Stimulated activated CD8-positive, alpha-beta memory T cell treated with anti-CD3 and anti-CD28 coated beads, Interleukin-4, amount 100 ng/mL, for 1 hour (primary cell): ENCODE data around the gene ARHGAP15.
"Not testable (repeated sequence)": the region's sequence is repeated elsewhere in the genome, so short reads cannot be mapped to it uniquely, and the experiment has no call there.

ENCODE experiments used
- DNase-seq, 2 donors: peaks; one replicate each; pipeline ENCODE4 v3.0.0-alpha.2; 2020; ENCODE audit warnings: low read depth in 2 of 2, low spot score in 1 of 2

Gene ARHGAP15

DNA sequence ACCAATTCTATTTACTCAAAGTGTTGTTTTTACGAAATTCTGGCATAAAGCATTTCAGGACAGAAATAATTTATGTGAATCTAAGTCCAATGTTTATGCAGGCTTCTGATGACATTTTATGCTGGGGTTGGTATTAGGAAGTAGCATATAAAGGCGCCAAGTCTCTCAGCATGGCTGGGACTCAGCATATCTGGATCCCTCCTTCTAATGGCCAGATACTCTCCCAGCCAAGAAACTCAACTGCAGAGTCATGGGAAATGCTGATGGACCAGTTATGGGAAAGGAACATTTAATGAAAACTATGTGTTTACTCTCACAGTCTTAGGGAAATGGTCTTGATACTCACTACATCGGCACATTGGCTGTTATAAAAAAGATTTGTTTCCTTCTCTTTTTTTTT lies 392.2 kb downstream of the ARHGAP15 start:
- no peak for DNase-seq

DNA sequence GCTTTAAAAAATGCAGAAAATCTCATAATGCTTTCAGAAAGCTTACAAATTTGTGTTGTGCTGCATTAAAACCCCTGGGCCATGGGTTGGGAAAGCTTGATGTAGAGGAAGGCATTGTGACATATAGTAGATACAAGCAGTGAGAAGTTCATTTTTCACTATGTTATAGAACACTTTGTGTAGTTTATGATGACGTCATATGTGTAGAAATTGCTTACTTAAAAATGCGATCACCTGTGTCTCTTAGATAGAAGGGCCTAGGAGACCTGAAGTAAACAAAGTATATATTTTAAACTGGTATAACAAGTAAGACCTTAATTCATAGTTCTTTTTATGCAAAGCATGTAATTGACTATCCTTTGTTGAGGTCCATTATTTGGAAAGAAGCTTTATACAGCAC lies 393.5 kb downstream of the ARHGAP15 start:
- no peak for DNase-seq

DNA sequence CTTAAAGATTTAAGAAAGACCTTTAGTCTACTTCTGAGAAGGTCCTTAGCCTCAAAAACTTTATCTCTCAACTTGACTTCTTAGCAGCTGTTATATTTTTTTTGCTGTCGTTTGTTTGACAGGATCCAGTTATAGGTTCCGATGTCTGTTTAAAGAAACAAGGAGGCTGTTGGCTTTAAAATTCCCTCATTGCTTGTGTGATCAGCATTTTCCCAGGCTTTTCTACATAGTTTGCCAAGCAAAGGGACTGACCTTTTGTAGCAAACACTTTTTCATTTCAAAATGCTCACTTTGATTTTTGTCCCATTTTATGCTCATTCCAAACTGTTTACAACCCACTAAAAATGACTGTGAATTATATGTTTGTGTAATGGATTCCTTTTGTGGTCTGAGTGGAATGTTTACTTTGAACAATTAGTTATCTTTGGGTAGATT lies 394.9 kb downstream of the ARHGAP15 start:
- no peak for DNase-seq

DNA sequence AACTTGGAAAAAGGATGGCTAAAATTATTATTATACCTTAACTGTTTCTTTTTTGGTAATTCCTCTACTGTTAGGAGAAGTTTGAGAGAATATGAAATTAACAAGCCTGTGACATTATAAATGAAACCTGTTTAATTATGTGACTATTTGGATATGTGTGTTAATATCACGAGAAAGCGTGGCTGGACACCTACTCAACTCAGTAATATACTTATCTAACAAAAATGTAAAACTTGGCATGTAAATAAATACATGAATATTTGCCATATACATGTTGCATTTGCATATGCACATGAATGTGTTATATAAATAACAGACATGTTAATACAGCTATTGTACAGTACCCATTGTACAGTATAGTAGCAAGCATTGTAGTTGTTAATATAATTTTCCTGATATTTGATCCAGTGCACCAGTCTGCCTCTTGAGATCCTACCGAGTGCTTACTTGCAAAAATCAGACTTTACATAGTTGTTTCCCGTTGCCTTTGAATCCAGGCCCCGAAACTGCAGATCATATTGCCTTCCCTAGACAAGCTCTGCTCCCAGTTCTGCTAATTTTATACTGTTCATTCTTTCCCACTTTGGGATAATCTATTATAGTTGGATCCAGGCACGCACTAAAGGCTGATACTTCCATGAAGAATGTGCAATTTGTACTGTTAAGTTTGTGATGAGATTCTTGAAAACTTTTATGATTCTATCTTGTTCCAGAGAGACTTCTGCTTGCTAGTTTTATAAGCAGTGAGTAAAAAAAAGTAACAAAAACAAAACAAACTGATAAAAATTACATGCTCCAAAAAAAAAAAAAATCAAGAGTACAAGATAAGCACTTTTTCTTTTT lies 395.6 kb downstream of the ARHGAP15 start:
- DNase-seq: no peak

DNA sequence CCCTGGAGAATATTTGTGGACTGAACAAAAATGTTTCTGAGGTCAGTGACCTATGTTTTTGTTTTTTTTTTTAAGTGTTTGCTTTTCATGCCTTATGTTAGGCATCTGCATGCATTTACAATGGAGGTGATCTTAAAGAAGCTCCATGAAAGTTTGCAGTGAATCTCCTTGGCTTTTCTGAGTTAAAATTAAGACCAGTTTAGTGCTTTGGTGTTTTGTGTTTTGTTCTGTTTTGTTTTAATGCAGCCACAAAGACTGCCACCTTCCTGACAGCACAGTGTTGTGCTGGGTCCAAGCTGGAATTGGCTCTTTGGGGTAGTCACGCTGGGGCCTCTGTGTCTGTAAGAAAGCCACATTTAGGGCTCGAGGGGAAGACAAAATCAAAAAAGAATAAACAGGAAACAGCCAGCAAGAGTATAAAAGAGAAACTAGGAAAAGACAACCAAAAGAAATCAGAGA lies 396.2 kb downstream of the ARHGAP15 start:
- no peak for DNase-seq

DNA sequence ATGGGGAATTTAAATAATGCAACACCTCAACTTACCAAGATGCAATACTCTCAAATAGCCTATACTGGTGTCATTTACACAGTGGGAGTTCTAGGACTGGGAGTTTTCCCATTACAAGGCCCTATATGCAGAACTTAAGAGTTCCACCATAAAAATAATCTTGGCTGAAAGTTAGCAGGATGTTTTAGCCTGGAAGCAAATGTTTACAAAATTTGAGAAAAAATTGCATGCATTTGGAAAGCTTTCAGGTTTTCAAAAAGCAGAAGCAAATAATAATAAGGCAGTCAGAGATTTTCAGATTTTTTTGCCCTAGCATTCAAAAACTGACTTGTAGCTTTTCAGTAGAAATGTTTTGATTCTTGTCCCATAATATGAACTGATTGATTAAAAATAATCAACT lies 397.3 kb downstream of the ARHGAP15 start:
- DNase-seq: no peak

DNA sequence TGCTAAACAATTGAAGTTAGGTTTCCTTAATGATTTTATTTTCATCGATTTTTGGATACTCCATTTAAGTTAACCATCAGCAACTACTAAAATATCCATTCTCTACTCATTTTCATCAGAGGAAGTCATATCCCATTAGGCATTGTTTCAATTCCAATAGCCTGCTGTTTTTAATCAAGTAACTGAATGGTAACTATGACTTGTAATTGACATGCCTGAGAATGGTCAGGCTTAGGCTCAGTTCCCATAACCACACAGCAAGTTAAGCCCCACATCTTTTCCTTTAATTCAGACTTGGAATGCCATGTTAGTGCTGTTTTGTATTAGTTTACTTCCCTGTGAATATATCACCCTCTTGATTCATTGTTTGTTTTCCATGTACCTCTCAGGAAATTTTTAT lies 398.8 kb downstream of the ARHGAP15 start:
- DNase-seq: no peak

DNA sequence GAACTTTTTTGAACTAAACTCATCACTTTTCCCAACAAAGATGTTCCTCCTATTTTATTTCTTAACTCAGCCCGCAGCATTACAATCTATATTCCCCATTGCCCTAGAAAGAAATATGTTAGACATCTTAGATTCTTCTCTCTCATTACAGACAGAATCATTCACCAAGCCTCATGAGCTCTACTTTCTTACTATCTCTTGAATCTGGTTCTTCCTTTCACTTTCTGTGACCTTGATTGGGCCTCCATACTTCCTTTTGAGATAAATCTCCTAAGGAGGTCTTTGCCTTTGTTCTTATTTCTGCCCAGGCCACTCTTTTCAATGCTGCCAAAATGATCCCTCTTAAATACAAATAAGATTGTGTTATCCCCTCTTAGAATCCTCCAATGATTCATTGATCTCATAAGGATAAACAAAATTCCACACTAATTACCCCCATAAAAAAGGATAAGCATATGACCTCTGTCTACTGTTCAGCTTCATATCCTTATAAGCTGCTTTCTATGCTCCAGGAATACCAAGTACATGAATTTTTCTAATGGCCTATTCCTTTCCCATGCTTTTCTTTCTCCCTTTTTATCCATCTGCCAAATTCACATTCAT lies 400.0 kb downstream of the ARHGAP15 start:
- DNase-seq: no peak

DNA sequence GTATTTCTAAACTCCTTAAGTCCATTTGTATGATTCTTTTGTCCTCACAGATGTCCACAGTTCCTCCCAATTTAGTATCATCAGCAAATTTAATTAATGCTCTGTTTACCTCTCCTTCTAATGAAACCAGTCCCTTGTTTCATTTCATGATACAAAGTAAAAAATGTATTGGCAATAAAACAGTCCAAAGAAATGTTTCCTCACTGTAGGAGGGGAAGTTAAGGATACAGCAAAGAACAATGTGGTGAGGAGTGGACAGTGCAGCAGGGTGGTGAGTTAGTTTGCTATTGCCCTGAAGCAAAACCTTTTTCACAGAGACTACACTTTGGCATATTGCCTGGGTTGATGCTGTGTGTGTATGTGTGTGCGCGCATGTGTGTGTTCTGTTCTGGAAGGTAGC lies 401.5 kb downstream of the ARHGAP15 start:
- DNase-seq: no peak

DNA sequence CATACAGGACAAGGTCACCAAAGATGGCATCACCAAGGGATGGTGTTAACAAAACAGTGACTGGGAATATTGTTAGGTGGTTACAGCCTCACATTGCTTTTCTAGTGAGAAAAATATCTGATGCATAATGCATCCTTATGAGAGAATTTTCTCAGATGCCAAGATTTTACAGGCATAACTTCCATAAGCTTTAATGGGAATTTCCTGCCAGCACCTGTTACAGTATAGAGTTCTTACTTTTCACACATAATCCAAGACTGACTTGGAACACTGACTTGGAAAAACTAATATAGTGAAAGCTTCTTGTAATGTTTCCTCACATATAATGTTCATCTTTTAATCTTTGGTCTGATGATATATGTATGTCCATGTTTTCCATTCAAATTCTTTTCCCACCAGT lies 402.8 kb downstream of the ARHGAP15 start:
- no peak for DNase-seq

DNA sequence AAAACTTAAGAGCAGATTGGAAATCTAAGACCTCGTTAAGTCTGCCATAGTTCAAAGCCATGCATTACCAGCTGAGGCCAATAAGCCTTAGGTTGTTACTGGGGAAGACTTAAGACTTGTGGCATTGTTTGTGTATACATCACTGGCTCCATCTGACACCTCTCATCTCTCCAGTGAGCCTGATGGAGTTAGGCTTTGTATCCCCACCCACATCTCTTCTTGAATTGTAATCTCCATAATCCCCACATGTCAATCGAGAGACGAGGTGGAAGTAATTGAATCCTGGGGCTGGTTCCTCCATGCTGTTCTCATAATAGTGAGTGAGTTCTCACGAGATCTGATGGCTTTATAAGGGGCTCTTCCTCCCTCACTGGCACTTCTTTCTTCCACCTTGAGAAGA lies 404.6 kb downstream of the ARHGAP15 start:
- DNase-seq: no peak

DNA sequence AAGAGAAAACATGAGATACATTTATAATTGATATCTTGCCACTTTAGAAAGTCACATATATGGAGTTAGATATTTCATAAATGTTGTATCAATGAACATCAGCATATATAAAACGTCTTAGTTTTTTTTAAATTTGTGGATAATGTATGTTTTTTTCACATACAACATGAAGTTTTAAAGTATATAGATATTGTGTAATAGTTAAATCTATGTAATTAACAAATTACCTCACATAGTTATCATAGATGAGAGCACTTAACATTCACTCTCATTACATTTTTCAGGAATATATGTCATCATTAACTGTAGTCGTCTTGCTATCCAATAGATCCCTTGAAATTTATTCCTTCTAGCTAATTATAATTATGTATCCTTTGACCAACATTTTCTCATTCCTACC lies 406.6 kb downstream of the ARHGAP15 start:
- no peak for DNase-seq

DNA sequence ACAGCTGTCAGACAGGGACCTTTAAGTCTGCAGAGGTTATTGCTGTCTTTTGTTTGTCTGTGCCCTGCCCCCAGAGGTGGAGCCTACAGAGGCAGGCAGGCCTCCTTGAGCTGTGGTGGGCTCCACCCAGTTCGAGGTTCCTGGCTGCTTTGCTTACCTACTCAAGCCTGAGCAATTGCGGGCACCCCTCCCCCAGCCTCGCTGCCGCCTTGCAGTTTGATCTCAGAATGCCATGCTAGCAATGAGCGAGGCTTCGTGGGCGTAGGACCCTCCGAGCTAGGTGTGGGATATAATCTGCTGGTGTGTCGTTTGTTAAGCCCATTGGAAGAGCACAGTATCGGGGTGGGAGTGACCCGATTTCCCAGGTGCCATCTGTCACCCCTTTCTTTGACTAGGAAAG lies 412.7 kb downstream of the ARHGAP15 start:
- not testable (repeated sequence) for DNase-seq

DNA sequence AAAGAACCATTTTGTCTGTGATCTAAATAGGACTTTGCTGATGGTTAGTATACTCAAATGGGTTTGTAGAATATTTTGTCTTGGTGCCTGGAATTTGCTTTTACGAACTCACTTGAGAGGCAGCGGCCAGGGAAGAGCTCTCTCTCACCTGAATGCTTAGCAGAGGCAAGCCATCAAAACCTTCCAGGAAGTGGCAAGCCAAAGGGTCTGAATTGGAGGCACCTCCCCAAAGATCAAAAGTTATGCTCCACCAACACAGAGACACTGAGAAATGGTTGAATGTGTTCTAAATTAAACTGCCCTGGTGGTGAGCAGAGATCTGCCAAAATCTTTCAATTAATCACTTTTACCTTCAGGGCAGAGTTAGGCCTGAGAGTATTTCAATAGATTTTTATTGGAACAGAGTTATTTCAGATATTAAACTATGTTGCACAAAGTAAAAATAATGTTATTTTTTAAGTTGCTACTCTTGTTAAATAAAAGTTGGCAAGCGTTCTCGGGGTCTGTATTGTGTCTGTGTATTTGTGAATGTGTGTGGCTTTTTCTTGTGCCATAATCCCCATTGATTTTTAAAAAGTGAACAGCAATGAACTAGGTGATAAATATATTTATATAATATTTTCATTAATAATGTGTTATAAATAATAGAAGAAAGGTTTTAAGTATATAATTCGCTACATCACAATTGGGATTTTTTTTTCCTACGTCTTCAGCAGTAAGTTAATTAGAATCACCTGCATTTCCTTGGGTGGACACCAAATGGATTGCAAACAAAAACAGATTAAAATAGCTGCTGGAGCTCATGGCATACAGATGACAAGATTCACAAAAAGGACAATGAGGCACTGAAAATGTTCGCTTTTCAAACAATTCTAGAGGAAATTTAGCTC lies 416.1 kb downstream of the ARHGAP15 start:
- DNase-seq: no peak

DNA sequence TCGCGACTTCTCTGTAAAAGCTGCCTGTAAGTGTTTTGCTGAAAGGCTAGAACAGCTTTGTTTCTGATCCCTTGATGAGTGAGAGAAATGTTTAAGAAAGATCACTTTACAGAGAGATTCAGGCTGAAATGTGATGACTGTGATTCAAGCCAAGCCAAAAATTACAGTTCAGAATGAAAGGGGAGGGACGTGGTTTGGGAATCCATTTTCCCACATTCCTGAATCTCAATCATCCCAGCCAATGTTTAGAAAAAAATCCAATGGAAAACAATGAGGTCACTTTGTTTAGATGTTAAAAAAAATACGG lies 416.7 kb downstream of the ARHGAP15 start:
- DNase-seq: no peak

DNA sequence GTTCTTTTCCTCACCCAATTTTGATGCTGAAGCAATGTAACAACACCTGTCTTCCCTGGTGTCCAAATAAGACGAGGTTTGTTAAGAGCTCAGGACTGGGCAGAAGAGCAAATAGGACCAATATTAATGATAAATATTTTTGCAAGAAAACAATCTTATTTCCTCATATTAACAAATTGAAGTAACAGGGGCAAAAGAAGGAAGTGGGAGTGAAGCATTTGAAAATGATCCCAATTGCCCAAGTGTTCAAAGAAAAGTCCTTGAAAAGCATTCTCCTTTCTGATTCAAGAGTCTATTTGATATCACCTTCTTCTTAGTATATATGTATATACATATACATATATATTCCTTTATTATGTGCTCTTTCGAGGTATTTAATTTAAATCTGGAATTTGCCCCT lies 418.8 kb downstream of the ARHGAP15 start:
- no peak for DNase-seq

DNA sequence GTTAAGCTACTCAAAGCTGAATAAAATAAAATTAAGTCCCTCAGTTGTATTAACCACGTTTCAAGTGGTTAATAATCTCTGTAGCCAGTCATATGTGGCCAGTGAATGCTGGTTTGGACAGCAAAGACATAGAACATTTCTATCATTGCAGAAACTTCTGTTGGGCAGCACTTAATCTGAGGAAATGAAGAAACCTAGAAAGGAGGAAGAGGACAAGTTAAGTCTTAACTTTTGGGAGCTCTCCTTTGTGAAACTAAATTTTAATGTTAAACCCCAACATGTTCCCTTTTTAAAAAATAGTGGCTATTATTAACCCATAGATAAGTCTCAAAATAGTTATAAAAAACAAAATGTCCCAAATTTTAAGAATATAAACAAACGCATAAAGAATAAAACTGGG lies 421.3 kb downstream of the ARHGAP15 start:
- no peak for DNase-seq

DNA sequence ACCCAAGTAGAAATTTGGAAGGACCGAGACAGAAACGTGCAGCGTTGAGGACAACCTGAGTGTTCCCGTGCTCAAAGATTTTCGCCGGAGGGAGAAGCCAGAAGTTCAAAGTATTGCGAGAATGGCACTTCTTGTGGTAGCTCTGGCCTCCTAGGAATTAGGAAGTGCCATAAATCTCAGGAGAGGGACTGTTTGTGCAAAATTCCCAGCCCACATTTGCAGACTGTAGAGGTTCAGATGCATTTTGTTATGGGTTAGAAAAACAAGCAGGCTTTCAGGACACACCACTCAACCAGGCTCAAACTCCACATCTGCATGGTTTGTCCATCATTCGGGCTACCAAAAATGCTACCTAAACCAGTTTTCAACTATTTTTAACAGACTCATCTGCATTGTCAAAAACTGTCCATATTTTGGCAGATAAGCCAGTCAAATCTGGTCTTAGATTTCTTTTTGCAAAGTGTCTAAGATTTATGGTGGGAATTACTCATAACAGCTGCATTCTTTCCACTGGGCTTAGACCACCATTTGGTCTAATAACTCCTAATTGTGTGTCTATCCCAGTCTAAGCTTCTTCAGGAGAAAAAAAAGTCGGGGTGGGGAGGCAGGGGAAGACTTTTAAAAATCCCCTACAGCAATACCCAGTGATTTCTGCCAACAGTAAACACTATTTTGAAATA lies 422.9 kb downstream of the ARHGAP15 start:
- no peak for DNase-seq

DNA sequence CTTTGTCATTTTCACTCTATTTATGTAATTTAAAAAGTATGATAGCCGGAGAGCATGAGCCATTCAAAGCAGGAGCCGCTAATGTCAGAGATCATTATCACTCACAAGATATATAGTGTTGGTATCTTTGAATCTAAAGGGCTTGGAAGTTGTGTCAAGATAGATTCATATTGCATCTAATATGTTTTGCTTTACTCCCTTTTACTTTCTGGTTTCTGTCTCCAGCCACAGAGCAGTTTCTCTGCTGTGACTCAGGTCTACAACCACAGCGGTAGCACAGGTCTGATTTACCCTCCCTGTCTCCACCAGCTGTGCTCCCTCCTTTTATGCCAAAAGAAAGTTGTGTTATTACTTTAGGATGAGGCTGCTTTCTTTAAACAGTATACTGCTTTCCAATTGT lies 424.0 kb downstream of the ARHGAP15 start:
- DNase-seq: no peak

DNA sequence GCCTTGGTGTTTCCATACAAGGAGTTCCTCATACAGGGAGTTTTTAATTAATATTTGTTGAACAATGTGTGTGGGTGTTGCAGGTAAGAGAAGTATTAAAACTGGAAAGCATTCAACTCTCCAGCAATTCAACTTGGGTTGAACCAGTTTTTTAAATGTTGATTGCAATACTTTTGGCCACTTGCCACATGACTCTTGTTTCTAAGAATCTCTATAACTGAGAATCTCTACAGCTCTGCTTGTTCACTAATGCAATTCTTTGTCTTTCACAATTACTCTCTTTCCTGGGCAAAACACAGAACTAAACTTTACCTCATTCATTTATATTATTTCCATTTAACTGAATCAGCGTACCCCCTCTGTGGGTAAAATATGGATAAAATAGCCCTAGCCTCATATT lies 429.4 kb downstream of the ARHGAP15 start:
- no peak for DNase-seq

DNA sequence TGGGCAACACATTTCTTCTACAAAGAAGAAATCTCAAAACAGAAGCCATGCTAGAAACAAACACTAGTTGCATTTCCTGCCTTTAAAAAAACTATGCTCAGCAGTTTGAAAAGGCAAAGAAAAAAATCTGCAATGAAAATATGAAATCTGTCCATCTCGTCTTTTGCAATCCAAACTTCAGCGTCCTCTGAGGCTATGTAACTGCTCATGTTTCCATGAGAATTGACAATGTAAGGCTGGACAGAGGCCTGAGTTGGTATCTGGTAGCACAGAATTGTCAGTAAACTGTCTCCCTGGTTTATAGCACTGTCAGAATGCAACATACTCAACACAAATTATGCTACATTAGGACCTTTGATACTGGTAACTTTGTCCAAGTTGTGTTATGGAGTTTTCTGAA lies 429.9 kb downstream of the ARHGAP15 start:
- no peak for DNase-seq
